Fibroblast of lung (primary cell): ENCODE measurements around the gene SLC10A6.

Experiments
- CTCF ChIP-seq, 2 donors: IDR thresholded peaks in 1 of 2; conservative IDR thresholded peaks in 1 of 2; 1 replicate in 1 of 2; 2 replicates in 1 of 2; pipeline ENCODE4 v1.5.1; 2011 to 2012; ENCODE audit warnings: low read length in 2 of 2, control low read depth in 1 of 2, inconsistent platforms in 1 of 2, low read depth in 1 of 2, mild to moderate bottlenecking in 1 of 2
- EZH2 ChIP-seq: IDR thresholded peaks from 2 replicates; pipeline ENCODE4 v1.5.1; 2012; ENCODE audit warnings: low read length, control low read depth, mild to moderate bottlenecking; ENCODE audit errors: missing control alignments

GRCh38 chr4:86848732-86849619, at the start of gene SLC10A6:
- TF ChIP-seq CTCF (conservative IDR thresholded peaks at IDR 0.05 in 1 of 2, IDR thresholded peaks at IDR 0.05 in 1 of 2; ENCODE audit: low read depth in 1 of 2, low read length in 2 of 2) (no peak), EZH2 (no peak)
